Gastrocnemius medialis (tissue), 4 donors: ENCODE results near the gene ASMT. TPM values are rescaled to one million over a fixed set of nuclear protein-coding genes. Genes with fewer than 3 reads are reported as not detected.

Experiments
- ATAC-seq, 2 donors: fragments of 150-250 bp; one replicate each; pipeline ENCODE4 v1.9.1; 2016
- DNase-seq, 2 donors: peaks; one replicate each; pipeline ENCODE4 v3.0.0-alpha.2; 2019
- H3K27ac ChIP-seq, 4 donors: fragments of 200-600 bp; sonication (generic); 1 replicate in 1 of 4; 2 replicates in 3 of 4; pipeline ENCODE4 v1.5.1; 2016 to 2018; ENCODE audit warnings: mild to moderate bottlenecking in 2 of 4, moderate library complexity in 1 of 4
- H3K27me3 ChIP-seq, 3 donors: fragments of 200-600 bp; sonication (generic) in 2 of 3; 1 replicate in 1 of 3; 2 replicates in 2 of 3; pipeline versions ENCODE4 v1.5.1 to v1.6.0; 2016 to 2019; ENCODE audit warnings: mild to moderate bottlenecking in 1 of 3, moderate library complexity in 1 of 3
- H3K36me3 ChIP-seq, 2 donors: fragments of 200-600 bp; sonication (generic) in 1 of 2; one replicate each; pipeline ENCODE4 v1.5.1; 2017 to 2018
- H3K4me1 ChIP-seq, 2 donors: fragments of 200-600 bp; sonication (generic) in 1 of 2; one replicate each; pipeline ENCODE4 v1.5.1; 2016 to 2017; ENCODE audit warnings: mild to moderate bottlenecking in 2 of 2
- H3K4me3 ChIP-seq, 4 donors: fragments of 200-600 bp; sonication (generic) in 3 of 4; 1 replicate in 1 of 4; 2 replicates in 3 of 4; pipeline ENCODE4 v1.5.1; 2016 to 2019; ENCODE audit warnings: mild to moderate bottlenecking in 2 of 4
- H3K9me3 ChIP-seq, 3 donors: fragments of 200-600 bp; sonication (generic) in 2 of 3; 1 replicate in 1 of 3; 2 replicates in 2 of 3; pipeline ENCODE4 v1.5.1; 2016 to 2019
- POLR2A ChIP-seq, 2 donors: fragments of 450-650 bp; IDR thresholded peaks; one replicate each; pipeline ENCODE4 v1.6.1; 2017; ENCODE audit warnings: antibody characterized with exemption in 2 of 2, mild to moderate bottlenecking in 2 of 2, moderate library complexity in 2 of 2
- in situ Hi-C, 4 donors: fragments of 200-750 bp; cut with MboI; loops; one replicate each; pipeline versions ENCODE4 v1.15.0 to v1.8.0; 2017; ENCODE audit warnings: low sequenced_read_pairs in 4 of 4
- intact Hi-C: fragments of 100-400 bp; cut with DNase I; formaldehyde crosslinking; loops from one replicate; pipeline ENCODE4 v1.15.1; 2023; ENCODE audit warnings: low total_unique reads
- total RNA-seq, 4 donors: library from RNA; depleted of rRNA; stranded (reverse); fragments of >200 nt; gene quantifications; one replicate each; pipeline versions ENCODE4 v1.1.0 to v1.2.3, GENCODE V29; 2016
- TF ChIP-seq, protein P1 (sequence below), 5 experiments: fragments of 450-650 bp in 3 of 5; fragments of 200-600 bp in 2 of 5; sonication (generic) in 2 of 5; IDR thresholded peaks in 4 of 5; conservative IDR thresholded peaks in 1 of 5; 1 replicate in 4 of 5; 2 replicates in 1 of 5; pipeline ENCODE4 v1.5.1; 2016 to 2019; ENCODE audit warnings: antibody characterized with exemption in 5 of 5, mild to moderate bottlenecking in 3 of 5, moderate library complexity in 3 of 5

ASMT gene
- total RNA-seq, 4 donors from 2014 or later, result not detected

DNA sequence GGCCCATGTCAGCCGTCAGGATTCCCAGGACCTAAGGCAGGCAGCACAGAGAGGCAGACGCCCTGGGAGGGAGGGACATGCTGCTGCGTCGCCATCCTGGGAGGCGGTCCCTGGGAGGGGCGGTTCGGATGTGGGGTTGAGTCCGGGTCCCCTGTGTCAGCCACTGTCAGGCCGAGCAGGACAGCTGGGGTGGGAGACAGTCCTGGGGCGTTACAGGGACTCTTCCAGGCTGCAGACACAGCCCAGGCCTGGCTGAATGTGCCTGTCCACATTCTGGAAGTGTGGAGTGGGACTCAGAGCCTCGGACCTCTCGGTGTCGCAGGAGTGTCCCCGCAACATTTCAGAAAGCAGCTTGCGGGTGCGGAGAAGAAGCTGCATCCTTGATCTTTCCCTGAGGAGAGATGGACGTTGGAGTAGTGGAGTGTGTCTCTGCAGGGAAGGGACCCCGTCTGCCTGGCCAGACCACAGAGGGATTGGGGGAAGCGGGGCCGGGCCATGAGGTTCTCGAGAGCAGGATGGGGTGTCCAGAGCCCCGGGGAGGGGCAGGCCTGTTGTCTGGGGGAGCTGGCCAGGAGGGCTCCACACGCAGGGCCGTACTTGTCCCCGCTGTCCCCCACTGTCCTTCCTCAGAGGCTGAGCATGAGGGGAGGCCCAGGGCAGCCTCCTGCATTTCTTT lies 17.4 kb upstream of the ASMT start:
- intact Hi-C loops, result no loop called here
- Histone ChIP-seq H3K36me3 (peaks cover 4 to 84% of the 10 kb centered on the region in 2 donors), H3K4me1 (peaks cover 6 to 8% of the 10 kb centered on the region in 2 donors), H3K27me3 (no peaks in the 10 kb centered on the region), H3K4me3 (no peak overlapping the region), H3K27ac (no peak overlapping the region), H3K9me3 (no peaks in the 10 kb centered on the region)
- in situ Hi-C loops, result loop anchor here in 2 of 4 donors (25.0 kb wide), 1 partner anchor 135 kb away; the partner anchor contains the start of gene ASMTL (in 2 of the 2)
- TF ChIP-seq, protein P1, sequence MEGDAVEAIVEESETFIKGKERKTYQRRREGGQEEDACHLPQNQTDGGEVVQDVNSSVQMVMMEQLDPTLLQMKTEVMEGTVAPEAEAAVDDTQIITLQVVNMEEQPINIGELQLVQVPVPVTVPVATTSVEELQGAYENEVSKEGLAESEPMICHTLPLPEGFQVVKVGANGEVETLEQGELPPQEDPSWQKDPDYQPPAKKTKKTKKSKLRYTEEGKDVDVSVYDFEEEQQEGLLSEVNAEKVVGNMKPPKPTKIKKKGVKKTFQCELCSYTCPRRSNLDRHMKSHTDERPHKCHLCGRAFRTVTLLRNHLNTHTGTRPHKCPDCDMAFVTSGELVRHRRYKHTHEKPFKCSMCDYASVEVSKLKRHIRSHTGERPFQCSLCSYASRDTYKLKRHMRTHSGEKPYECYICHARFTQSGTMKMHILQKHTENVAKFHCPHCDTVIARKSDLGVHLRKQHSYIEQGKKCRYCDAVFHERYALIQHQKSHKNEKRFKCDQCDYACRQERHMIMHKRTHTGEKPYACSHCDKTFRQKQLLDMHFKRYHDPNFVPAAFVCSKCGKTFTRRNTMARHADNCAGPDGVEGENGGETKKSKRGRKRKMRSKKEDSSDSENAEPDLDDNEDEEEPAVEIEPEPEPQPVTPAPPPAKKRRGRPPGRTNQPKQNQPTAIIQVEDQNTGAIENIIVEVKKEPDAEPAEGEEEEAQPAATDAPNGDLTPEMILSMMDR (IDR thresholded peaks at IDR 0.05 in 4 of 5, conservative IDR thresholded peaks at IDR 0.05 in 1 of 5), result no peak
- ATAC-seq (no peak), DNase-seq (no peak)

DNA sequence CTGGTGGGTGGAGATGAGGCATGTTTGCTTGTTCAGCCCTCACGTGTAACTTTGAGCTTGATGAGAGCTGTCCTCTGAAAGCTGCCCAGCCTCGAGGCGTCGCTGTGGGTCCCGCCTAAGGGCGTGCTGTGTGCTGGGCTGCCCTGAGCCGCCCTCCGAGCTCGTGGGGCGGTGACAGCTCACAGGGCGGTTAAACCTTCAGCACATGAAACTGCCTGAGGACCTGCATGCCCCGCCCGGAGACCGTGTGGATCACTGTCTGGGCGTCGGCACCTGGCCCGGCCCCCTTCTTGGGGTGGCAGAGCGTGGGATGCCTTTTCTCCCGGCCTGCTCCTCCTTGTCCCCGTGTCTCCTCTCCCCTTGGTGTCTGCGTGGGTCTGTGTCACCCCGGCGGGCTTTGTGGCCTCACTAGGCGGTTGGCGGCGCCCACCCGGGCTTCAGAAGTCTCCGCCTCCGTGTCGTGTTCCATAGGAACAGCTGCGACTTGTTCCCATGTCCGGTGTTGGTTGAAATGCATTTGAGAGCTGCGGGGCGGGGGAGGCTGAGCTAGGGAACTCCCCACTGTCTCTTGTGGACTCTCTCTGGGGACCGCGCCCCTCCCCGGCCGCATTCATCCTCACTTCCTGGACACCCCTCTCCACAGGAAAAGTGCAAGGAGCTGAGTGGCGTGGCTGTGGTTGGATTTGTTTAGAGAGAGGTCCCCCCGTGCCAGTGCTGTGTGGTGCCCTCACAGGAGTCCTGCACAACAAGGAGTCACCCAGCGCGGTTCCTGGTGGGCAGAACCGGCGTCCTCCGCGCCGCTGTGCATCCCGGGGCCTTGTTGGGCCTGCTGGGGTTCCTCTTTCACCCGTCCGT lies 16.6 kb upstream of the ASMT start:
- no peak overlapping the region for H3K4me3 ChIP-seq
- no peak for ATAC-seq
- H3K4me1 ChIP-seq, result peaks cover under 1% of the 10 kb centered on the region in 2 donors
- H3K9me3 ChIP-seq, result no peaks in the 10 kb centered on the region
- in situ Hi-C loops (loop anchor here in 2 of 4 donors (25.0 kb wide), 1 partner anchor 136 kb away; the partner anchor contains the start of gene ASMTL (in 2 of the 2)), intact Hi-C loops (no loop called here)
- DNase-seq, result no peak
- peaks cover 4 to 89% of the 10 kb centered on the region in 2 donors for H3K36me3 ChIP-seq
- H3K27me3 ChIP-seq, result no peaks in the 10 kb centered on the region
- TF ChIP-seq POLR2A (IDR thresholded peaks at IDR 0.05), result no peak
- TF ChIP-seq, protein P1 (IDR thresholded peaks at IDR 0.05 in 4 of 5, conservative IDR thresholded peaks at IDR 0.05 in 1 of 5), result no peak
- H3K27ac ChIP-seq, result no peak overlapping the region

DNA sequence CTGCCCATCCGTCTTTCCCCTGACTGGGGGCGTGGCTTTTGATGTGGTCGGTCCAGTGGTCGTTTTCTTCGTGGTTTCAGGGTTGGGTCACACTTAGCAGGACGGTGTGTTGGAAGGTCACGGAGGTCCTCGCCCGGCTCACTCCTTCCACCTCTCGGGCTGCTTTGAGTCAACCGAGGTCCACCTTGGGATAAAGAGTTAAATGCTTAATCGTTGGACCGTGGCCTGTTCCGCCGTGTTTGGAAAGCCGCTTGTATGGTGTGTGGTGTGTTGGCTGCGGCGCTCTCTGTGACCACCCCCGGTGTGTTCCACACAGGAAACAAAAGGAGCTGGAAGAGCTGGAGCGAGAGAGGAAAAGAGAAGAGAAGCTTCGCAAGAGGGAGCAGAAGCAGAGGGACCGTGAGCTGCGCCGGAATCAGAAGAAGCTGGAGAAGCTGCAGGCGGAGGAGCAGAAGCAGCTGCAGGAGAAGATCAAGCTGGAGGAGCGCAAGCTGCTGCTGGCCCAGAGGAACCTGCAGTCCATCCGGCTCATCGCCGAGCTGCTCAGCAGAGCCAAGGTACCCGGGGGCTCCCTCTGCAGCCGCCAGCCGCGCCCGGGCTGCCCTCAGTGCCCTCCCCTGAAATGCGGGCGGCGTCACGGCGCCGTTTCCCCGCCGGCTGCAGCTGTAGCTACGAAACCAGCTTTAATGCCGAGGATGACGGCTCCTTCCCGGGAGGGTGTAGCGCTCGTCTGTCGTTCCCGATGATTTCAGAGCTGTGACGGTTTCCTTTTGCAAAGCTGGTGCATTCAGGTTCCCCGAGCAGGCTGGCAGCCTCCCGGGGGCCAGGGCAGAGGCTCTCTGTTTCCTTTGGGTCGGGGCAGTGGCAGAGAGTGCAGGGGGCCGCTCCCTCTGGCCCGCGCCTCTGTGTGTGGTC lies 15.7 kb upstream of the ASMT start:
- Histone ChIP-seq H3K4me1 (no peaks in the 10 kb centered on the region), H3K36me3 (peaks cover 4 to 87% of the 10 kb centered on the region in 2 donors), H3K4me3 (no peak overlapping the region), H3K27ac (no peak overlapping the region), H3K27me3 (no peaks in the 10 kb centered on the region), H3K9me3 (no peaks in the 10 kb centered on the region)
- DNase-seq (no peak), ATAC-seq (no peak)
- in situ Hi-C loops, result loop anchor here in 2 of 4 donors (25.0 kb wide), 1 partner anchor 137 kb away; the partner anchor contains the start of gene ASMTL (in 2 of the 2)
- TF ChIP-seq, protein P1 (IDR thresholded peaks at IDR 0.05 in 4 of 5, conservative IDR thresholded peaks at IDR 0.05 in 1 of 5), result no peak
- TF ChIP-seq POLR2A (IDR thresholded peaks at IDR 0.05), result no peak
- intact Hi-C loops, result no loop called here

DNA sequence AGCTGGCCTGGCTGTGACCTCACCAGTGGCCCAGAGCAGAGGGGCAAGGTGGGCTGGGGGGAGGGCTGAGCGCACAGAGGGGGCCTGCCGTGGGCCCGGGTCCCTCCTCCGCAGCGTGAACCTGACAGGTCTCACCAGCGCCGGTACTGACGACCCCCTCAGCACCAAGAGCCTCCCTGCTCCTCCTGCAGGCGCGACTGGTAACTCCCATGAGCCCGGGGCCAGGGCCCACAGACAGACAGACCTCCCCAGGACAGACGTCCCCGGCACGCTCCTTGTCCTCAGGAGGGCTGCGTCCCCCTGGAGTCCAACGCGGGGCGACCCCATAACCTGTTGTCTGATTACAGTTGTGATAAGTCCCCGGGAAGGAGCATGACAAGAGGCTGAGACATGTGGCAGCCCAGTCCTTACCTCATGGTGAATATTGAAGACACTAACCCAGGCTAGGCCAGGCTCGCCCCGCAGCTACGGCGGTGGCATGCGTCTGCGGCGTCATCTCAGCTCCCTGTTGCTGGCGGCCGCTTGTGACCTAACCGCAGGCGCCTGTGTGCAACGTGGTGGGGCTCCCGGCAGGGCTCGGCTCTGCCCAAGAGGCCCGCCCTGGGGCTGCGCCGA lies 15.0 kb upstream of the ASMT start:
- in situ Hi-C loops (loop anchor here in 2 of 4 donors (25.0 kb wide), 1 partner anchor 138 kb away; the partner anchor contains the start of gene ASMTL (in 2 of the 2)), intact Hi-C loops (no loop called here)
- TF ChIP-seq, protein P1 (IDR thresholded peaks at IDR 0.05 in 4 of 5, conservative IDR thresholded peaks at IDR 0.05 in 1 of 5), result no peak
- no peak for TF ChIP-seq POLR2A (IDR thresholded peaks at IDR 0.05)

More for the DNA sequence above, 15.0 kb upstream of the ASMT start:
- no peak overlapping the region for H3K27ac ChIP-seq
- no peaks in the 10 kb centered on the region for H3K27me3 ChIP-seq
- peaks cover 4 to 83% of the 10 kb centered on the region in 2 donors for H3K36me3 ChIP-seq
- H3K9me3 ChIP-seq, result no peaks in the 10 kb centered on the region
- DNase-seq (no peak), ATAC-seq (no peak)
- H3K4me1 ChIP-seq, result no peaks in the 10 kb centered on the region
- H3K4me3 ChIP-seq, result no peak overlapping the region
